HCT116 (cell line): ENCODE results near the gene TRIM69. TPM values are rescaled to one million over a fixed set of nuclear protein-coding genes. Genes with fewer than 3 reads are reported as not detected.

ENCODE experiments used
- ATAC-seq: fragments of 200-7000 bp; cut with Tn5 transposase; 2 replicates; pipeline ENCODE4 v1.9.1; 2020; ENCODE audit warnings: mild to moderate bottlenecking, moderate library complexity
- BruUV-seq: library from RNA; stranded (reverse); fragments of 400-500 nt; replicated peaks from 2 replicates; lab custom pipeline; 2021; lab: Mats Ljungman, UMichigan
- CTCF ChIA-PET: fragments of 300-600 bp; sonication (Branson Sonifier 250); formaldehyde crosslinking; loops from one replicate; lab custom pipeline; 2021; ENCODE audit warnings: antibody characterized with exemption; lab: Charles Lee
- POLR2A ChIA-PET: fragments of 300-600, 350-600 bp; sonication (Branson Sonifier 250); formaldehyde crosslinking; loops from one replicate; lab custom pipeline; 2021; ENCODE audit warnings: antibody characterized with exemption; lab: Charles Lee
- RAD21 ChIA-PET, 2 experiments: fragments of 300-600 bp; sonication (Branson Sonifier 250); formaldehyde crosslinking; loops; one replicate each; lab custom pipeline; 2023; ENCODE audit warnings: low total read pairs in 2 of 2; ENCODE audit not compliant: uncharacterized antibody in 2 of 2, unreplicated experiment in 2 of 2, low non-redundant PET in 1 of 2; lab: Charles Lee
- DNase-seq: peaks from one replicate; pipeline ENCODE4 v3.0.0-alpha.2; 2010; ENCODE audit warnings: low read depth, low spot score
- H2AFZ ChIP-seq: fragments of 200-600 bp; shearing (Covaris generic), sonication (generic); 2 replicates; pipeline ENCODE4 v1.6.1; 2017; ENCODE audit warnings: low read depth, mixed run types, mixed read lengths, antibody characterized with exemption, low read length; ENCODE audit not compliant: poor library complexity, severe bottlenecking
- H3K27ac ChIP-seq: 2 replicates; pipeline ENCODE4 v1.5.1; 2012; ENCODE audit warnings: low read depth, low read length
- H3K27me3 ChIP-seq: fragments of 200-600 bp; sonication (generic); 2 replicates; pipeline ENCODE4 v1.6.1; 2016; ENCODE audit warnings: mixed run types, low read length, mixed read lengths; ENCODE audit not compliant: insufficient read depth
- H3K36me3 ChIP-seq, 2 experiments: fragments of 200-500 bp in 1 of 2; fragments of 200-600 bp in 1 of 2; sonication (Bioruptor generic) in 1 of 2; sonication (generic) in 1 of 2; 2 replicates each; pipeline versions ENCODE4 v1.5.1 to v1.6.1; 2014 to 2016; ENCODE audit warnings: low read length in 2 of 2, inconsistent platforms in 1 of 2, mixed read lengths in 1 of 2, mixed run types in 1 of 2; ENCODE audit not compliant: insufficient read depth in 2 of 2, control insufficient read depth in 1 of 2
- H3K4me1 ChIP-seq, 2 experiments: fragments of 200-600 bp in 1 of 2; sonication (generic) in 1 of 2; 2 replicates each; pipeline versions ENCODE4 v1.5.1 to v1.6.1; 2012 to 2017; ENCODE audit warnings: low read length in 2 of 2, inconsistent platforms in 1 of 2, mild to moderate bottlenecking in 1 of 2, mixed read lengths in 1 of 2, mixed run types in 1 of 2, moderate library complexity in 1 of 2; ENCODE audit not compliant: insufficient read depth in 2 of 2, control insufficient read depth in 1 of 2
- H3K4me2 ChIP-seq: fragments of 200-600 bp; sonication (generic); 2 replicates; pipeline ENCODE4 v1.6.1; 2017; ENCODE audit warnings: mixed run types, low read length, mixed read lengths
- H3K4me3 ChIP-seq, 2 experiments: fragments of 200-600 bp in 1 of 2; sonication (generic) in 1 of 2; replicated peaks in 1 of 2; 2 replicates each; pipeline ENCODE4 v1.5.1; 2011 to 2016; ENCODE audit warnings: low read length in 2 of 2, control low read depth in 1 of 2, low read depth in 1 of 2, mild to moderate bottlenecking in 1 of 2, mixed read lengths in 1 of 2, mixed run types in 1 of 2
- H3K79me2 ChIP-seq: fragments of 200-600 bp; sonication (generic); 2 replicates; pipeline ENCODE4 v1.6.1; 2017; ENCODE audit warnings: mild to moderate bottlenecking, mixed run types, low read length, moderate library complexity, mixed read lengths; ENCODE audit not compliant: insufficient read depth
- H3K9ac ChIP-seq: fragments of 200-600 bp; sonication (generic); 2 replicates; pipeline ENCODE4 v1.6.1; 2016; ENCODE audit warnings: low read length, mixed read lengths
- H3K9me2 ChIP-seq: fragments of 200-600 bp; sonication (generic), shearing (Covaris generic); 2 replicates; pipeline ENCODE4 v1.6.1; 2017; ENCODE audit warnings: mixed run types, mild to moderate bottlenecking, moderate library complexity; ENCODE audit not compliant: insufficient read depth
- H3K9me3 ChIP-seq, 2 experiments: fragments of 200-500 bp in 1 of 2; fragments of 200-600 bp in 1 of 2; sonication (Bioruptor generic) in 1 of 2; sonication (generic) in 1 of 2; 2 replicates each; pipeline ENCODE4 v1.6.1; 2014 to 2017; ENCODE audit warnings: low read length in 2 of 2, mixed read lengths in 2 of 2, inconsistent platforms in 1 of 2, low read depth in 1 of 2, mild to moderate bottlenecking in 1 of 2, mixed run types in 1 of 2, moderate library complexity in 1 of 2; ENCODE audit not compliant: control insufficient read depth in 1 of 2, insufficient read depth in 1 of 2
- H4K20me1 ChIP-seq: fragments of 200-600 bp; sonication (generic), shearing (Covaris generic); 2 replicates; pipeline ENCODE4 v1.6.1; 2017; ENCODE audit warnings: mixed run types, mild to moderate bottlenecking, moderate library complexity; ENCODE audit not compliant: insufficient read depth
- ATF3 ChIP-seq: IDR thresholded peaks from 2 replicates; pipeline ENCODE4 v1.6.1; 2012
- CBX3 ChIP-seq: IDR thresholded peaks from 2 replicates; pipeline ENCODE4 v1.6.1; 2012; ENCODE audit warnings: low read depth
- CEBPB ChIP-seq: IDR thresholded peaks from 2 replicates; pipeline ENCODE4 v1.6.1; 2012; ENCODE audit warnings: low read depth
- CTCF ChIP-seq, 3 experiments: fragments of 200-600 bp in 1 of 3; sonication (generic) in 1 of 3; IDR thresholded peaks in 2 of 3; conservative IDR thresholded peaks in 1 of 3; 2 replicates each; pipeline ENCODE4 v1.5.1; 2012 to 2017; ENCODE audit warnings: low read depth in 2 of 3, low read length in 2 of 3, antibody characterized with exemption in 1 of 3, borderline replicate concordance in 1 of 3, control low read depth in 1 of 3, mild to moderate bottlenecking in 1 of 3, mixed read lengths in 1 of 3, mixed run types in 1 of 3, moderate library complexity in 1 of 3; ENCODE audit not compliant: insufficient read depth in 1 of 3
- ELF1 ChIP-seq: IDR thresholded peaks from 2 replicates; pipeline ENCODE4 v1.6.1; 2012; ENCODE audit warnings: low read depth, borderline replicate concordance
- EZH2phosphoT487 ChIP-seq: fragments of 200-600 bp; IDR thresholded peaks from 2 replicates; pipeline ENCODE4 v1.6.1; 2018; ENCODE audit warnings: antibody characterized with exemption, borderline replicate concordance
- JUND ChIP-seq: IDR thresholded peaks from 2 replicates; pipeline ENCODE4 v1.6.1; 2012
- POLR2AphosphoS5 ChIP-seq: IDR thresholded peaks from 2 replicates; pipeline ENCODE4 v1.6.1; 2011; ENCODE audit warnings: mild to moderate bottlenecking, low read depth, low read length, moderate library complexity
- RAD21 ChIP-seq: IDR thresholded peaks from 2 replicates; pipeline ENCODE4 v1.6.1; 2012; ENCODE audit warnings: low read depth, mild to moderate bottlenecking
- SIN3A ChIP-seq: IDR thresholded peaks from 2 replicates; pipeline ENCODE4 v1.6.1; 2012; ENCODE audit warnings: low read depth
- SP1 ChIP-seq: IDR thresholded peaks from 2 replicates; pipeline ENCODE4 v1.6.1; 2012; ENCODE audit warnings: low read depth
- YY1 ChIP-seq: IDR thresholded peaks from 2 replicates; pipeline ENCODE4 v1.6.1; 2011; ENCODE audit warnings: low read length, low read depth, moderate library complexity, mild to moderate bottlenecking; ENCODE audit not compliant: insufficient replicate concordance; ENCODE audit errors: extremely low read depth
- ZBTB33 ChIP-seq: IDR thresholded peaks from 2 replicates; pipeline ENCODE4 v1.6.1; 2011; ENCODE audit warnings: mild to moderate bottlenecking, low read length, moderate library complexity; ENCODE audit not compliant: insufficient replicate concordance; ENCODE audit errors: extremely low read depth
- ZFX ChIP-seq: fragments of 450-650 bp; IDR thresholded peaks from 2 replicates; pipeline ENCODE4 v1.6.1; 2017
- intact Hi-C: fragments of 100-400 bp; cut with micrococcal nuclease; formaldehyde crosslinking; loops from 2 replicates; pipeline ENCODE4 v1.10.0; 2022
- total RNA-seq: library from RNA; stranded (reverse); gene quantifications from one replicate; pipeline ENCODE4 v1.2.1, GENCODE V29; 2021; ENCODE audit not compliant: unreplicated experiment

The TRIM69 gene
- total RNA-seq, 1 experiment from 2014 or later, result 13.0 TPM

- H3K27ac ChIP-seq, result no peak overlapping the region
- no TSS peak for BruUV-seq
- no peak for ATAC-seq
- H3K9ac ChIP-seq, result no peak overlapping the region
- H3K79me2 ChIP-seq, result no peaks in the 10 kb centered on the region
- H2AFZ ChIP-seq, result no peak overlapping the region
- no peaks in the 10 kb centered on the region for H3K9me3 ChIP-seq
- intact Hi-C loops, result no loop called here
- no peaks in the 10 kb centered on the region for H4K20me1 ChIP-seq
- DNase-seq, result no peak
- no peak for TF ChIP-seq ELF1
- no peak for TF ChIP-seq RAD21
- TF ChIP-seq ZFX, result no peak
- no peak for TF ChIP-seq ZBTB33
- no peak for TF ChIP-seq SP1
- no peak for TF ChIP-seq CEBPB
- TF ChIP-seq CTCF (IDR thresholded peaks at IDR 0.05 in 2 of 3, conservative IDR thresholded peaks at IDR 0.05 in 1 of 3; ENCODE audit: borderline replicate concordance in 1 of 3, insufficient read depth in 1 of 3, low read depth in 2 of 3, low read length in 2 of 3), result no peak
- no peak for TF ChIP-seq YY1
- no peak for TF ChIP-seq CBX3
- no peak for TF ChIP-seq EZH2phosphoT487
- no peak for TF ChIP-seq ATF3
- TF ChIP-seq JUND, result no peak
- TF ChIP-seq SIN3A, result no peak
- TF ChIP-seq POLR2AphosphoS5, result no peak
- ChIA-PET POLR2A (no interaction called here), RAD21 (no interaction called here), CTCF (no interaction called here)
- no peaks in the 10 kb centered on the region for H3K36me3 ChIP-seq
- no peaks in the 10 kb centered on the region for H3K4me1 ChIP-seq
- H3K4me3 ChIP-seq, result no peak overlapping the region
- H3K4me2 ChIP-seq, result no peak overlapping the region
- no peaks in the 10 kb centered on the region for H3K27me3 ChIP-seq
- H3K9me2 ChIP-seq, result no peaks in the 10 kb centered on the region
Observed at GRCh38 chr15:44802336-44802735, 66.0 kb downstream of the TRIM69 start.
